Hepatocyte (in vitro differentiated cells): ENCODE data around the gene AQP12B. TPM values are rescaled to one million over a fixed set of nuclear protein-coding genes. Genes with fewer than 3 reads are reported as not detected.

ENCODE experiments used
- DNase-seq: peaks from one replicate; pipeline ENCODE4 v3.0.0-alpha.2; 2016; ENCODE audit warnings: low spot score
- H2AFZ ChIP-seq: fragments of 200-600 bp; sonication (generic); 2 replicates; pipeline ENCODE4 v1.6.0; 2016; ENCODE audit warnings: antibody characterized with exemption, mild to moderate bottlenecking
- H3K27ac ChIP-seq: fragments of 200-600 bp; sonication (generic); 2 replicates; pipeline ENCODE4 v1.5.1; 2016; ENCODE audit warnings: mild to moderate bottlenecking
- H3K27me3 ChIP-seq: fragments of 200-600 bp; sonication (generic); 2 replicates; pipeline ENCODE4 v1.6.1; 2016
- H3K36me3 ChIP-seq: fragments of 200-600 bp; sonication (generic); replicated peaks from 2 replicates; pipeline ENCODE4 v1.5.1; 2016; ENCODE audit warnings: low read depth; ENCODE audit not compliant: insufficient read depth
- H3K4me1 ChIP-seq: fragments of 200-600 bp; sonication (generic); 2 replicates; pipeline ENCODE4 v1.5.1; 2016; ENCODE audit warnings: mild to moderate bottlenecking, moderate library complexity; ENCODE audit not compliant: insufficient read depth
- H3K4me2 ChIP-seq: fragments of 200-600 bp; sonication (generic); 2 replicates; pipeline ENCODE4 v1.6.0; 2016
- H3K4me3 ChIP-seq: fragments of 200-600 bp; sonication (generic); 2 replicates; pipeline ENCODE4 v1.5.1; 2016; ENCODE audit warnings: mild to moderate bottlenecking
- H3K79me2 ChIP-seq: fragments of 200-600 bp; sonication (generic); 2 replicates; pipeline ENCODE4 v1.6.0; 2017; ENCODE audit warnings: mild to moderate bottlenecking
- H3K9me2 ChIP-seq: fragments of 200-600 bp; sonication (generic); replicated peaks from 2 replicates; pipeline ENCODE4 v1.6.0; 2017; ENCODE audit warnings: mild to moderate bottlenecking; ENCODE audit not compliant: insufficient read depth
- H3K9me3 ChIP-seq: fragments of 200-600 bp; sonication (generic); 2 replicates; pipeline ENCODE4 v1.5.1; 2016; ENCODE audit warnings: low read depth, mild to moderate bottlenecking
- H4K20me1 ChIP-seq: fragments of 200-600 bp; sonication (generic); 2 replicates; pipeline ENCODE4 v1.6.0; 2016; ENCODE audit warnings: mild to moderate bottlenecking; ENCODE audit not compliant: insufficient read depth, poor library complexity, severe bottlenecking
- EZH2 ChIP-seq: fragments of 200-600 bp; sonication (generic); IDR thresholded peaks from 2 replicates; pipeline ENCODE4 v1.6.1; 2016; ENCODE audit warnings: antibody characterized with exemption, mild to moderate bottlenecking, borderline replicate concordance
- EZH2phosphoT487 ChIP-seq: fragments of 200-600 bp; sonication (generic); IDR thresholded peaks from one replicate; pipeline ENCODE4 v1.6.1; 2018; ENCODE audit warnings: antibody characterized with exemption, mild to moderate bottlenecking, low read depth, moderate library complexity; ENCODE audit not compliant: unreplicated experiment, severe bottlenecking
- WGBS: methylation state at CpG from one replicate; pipeline ENCODE4 v1.1.6; 2016; ENCODE audit warnings: low lambda C conversion rate; ENCODE audit errors: missing lambda C conversion rate; 5-methylcytosine and 5-hydroxymethylcytosine counted together
- polyA plus RNA-seq: library from polyadenylated mRNA; unstranded; fragments of >200 nt; fragmentation: Nextera tagmentation; extraction: Ambion mirVana; gene quantifications from 2 replicates; pipeline ENCODE4 v1.2.1, GENCODE V29; 2016
- total RNA-seq: library from RNA; depleted of rRNA; stranded (reverse); fragments of >200 nt; gene quantifications from 2 replicates; pipeline ENCODE4 v1.2.3, GENCODE V29; 2014
- TF ChIP-seq, protein P1 (sequence below): fragments of 200-600 bp; sonication (generic); IDR thresholded peaks from 2 replicates; pipeline ENCODE4 v1.5.1; 2016; ENCODE audit warnings: antibody characterized with exemption, mild to moderate bottlenecking; ENCODE audit not compliant: poor library complexity

AQP12B gene
- total and polyA plus RNA-seq, 2 experiments from 2014 or later = 0.53 TPM; not detected in 1

DNA sequence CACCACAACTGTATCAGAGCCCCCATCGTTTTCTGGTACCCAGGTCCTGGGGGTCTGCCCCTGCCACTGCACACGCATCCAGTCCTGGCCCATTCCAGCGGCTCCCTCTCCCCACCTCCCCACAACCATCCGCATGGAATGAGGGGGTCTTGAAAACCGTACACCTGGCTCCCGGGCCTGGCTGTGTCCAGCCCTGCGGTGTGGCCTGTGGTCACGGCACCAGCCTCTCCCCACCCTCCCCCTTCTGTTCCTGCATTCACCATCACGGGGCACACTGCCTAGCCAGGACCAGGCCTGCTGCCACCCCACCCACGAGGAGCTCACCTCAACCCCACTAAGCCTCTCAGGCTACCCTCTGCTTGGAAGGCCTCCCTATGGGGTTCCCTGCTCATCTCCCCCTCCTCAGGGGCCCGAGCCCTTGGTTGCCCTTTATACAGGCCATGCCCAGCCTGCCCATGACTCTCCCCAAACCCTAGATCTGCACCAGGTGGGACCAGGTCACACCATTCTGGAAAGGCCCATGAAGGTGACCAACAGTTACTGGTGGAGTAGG lies 46.0 kb downstream of the AQP12B start:
- Histone ChIP-seq H3K4me2 (no peak overlapping the region), H3K27ac (no peak overlapping the region), H3K27me3 (no peaks in the 10 kb centered on the region), H3K79me2 (no peaks in the 10 kb centered on the region), H3K36me3 (no peaks in the 10 kb centered on the region), H3K9me3 (no peaks in the 10 kb centered on the region), H3K4me3 (no peak overlapping the region), H4K20me1 (no peaks in the 10 kb centered on the region), H3K9me2 (no peaks in the 10 kb centered on the region), H3K4me1 (no peaks in the 10 kb centered on the region), H2AFZ (no peak overlapping the region)
- no peak for TF ChIP-seq EZH2phosphoT487
- TF ChIP-seq, protein P1, sequence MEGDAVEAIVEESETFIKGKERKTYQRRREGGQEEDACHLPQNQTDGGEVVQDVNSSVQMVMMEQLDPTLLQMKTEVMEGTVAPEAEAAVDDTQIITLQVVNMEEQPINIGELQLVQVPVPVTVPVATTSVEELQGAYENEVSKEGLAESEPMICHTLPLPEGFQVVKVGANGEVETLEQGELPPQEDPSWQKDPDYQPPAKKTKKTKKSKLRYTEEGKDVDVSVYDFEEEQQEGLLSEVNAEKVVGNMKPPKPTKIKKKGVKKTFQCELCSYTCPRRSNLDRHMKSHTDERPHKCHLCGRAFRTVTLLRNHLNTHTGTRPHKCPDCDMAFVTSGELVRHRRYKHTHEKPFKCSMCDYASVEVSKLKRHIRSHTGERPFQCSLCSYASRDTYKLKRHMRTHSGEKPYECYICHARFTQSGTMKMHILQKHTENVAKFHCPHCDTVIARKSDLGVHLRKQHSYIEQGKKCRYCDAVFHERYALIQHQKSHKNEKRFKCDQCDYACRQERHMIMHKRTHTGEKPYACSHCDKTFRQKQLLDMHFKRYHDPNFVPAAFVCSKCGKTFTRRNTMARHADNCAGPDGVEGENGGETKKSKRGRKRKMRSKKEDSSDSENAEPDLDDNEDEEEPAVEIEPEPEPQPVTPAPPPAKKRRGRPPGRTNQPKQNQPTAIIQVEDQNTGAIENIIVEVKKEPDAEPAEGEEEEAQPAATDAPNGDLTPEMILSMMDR = no peak
- no peak for TF ChIP-seq EZH2
- DNase-seq = no peak
- 89% methylated on average over 10 of the region's 11 CpGs for WGBS

DNA sequence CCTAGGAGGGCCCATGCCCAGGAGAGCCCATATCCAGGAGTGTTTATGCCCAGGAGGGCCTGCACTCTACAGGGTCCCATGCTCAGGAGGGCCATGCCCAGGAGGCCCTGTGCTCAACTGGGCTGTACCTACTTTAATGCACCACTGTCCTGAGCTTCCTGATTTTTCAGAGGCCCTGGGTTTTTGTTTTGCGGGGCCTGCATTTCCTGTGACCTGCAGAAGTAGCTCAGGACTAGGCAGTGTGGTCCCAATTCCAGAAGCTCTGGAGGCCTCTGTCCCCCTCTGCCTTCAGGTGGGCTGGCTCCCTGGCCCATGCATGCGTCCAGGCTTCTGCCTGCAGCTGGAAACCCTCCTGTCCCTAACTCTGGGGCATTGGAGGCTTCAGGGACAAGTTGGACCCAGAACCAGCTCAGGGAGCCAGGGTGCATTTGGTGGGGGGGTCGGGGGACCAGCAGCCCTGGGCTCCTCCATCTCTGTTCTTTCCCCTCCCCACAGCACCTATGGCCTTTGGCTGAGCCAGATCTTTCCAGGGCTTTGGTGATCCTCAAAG lies 46.6 kb downstream of the AQP12B start:
- Histone ChIP-seq H2AFZ (no peak overlapping the region), H4K20me1 (no peaks in the 10 kb centered on the region), H3K79me2 (no peaks in the 10 kb centered on the region), H3K27ac (no peak overlapping the region), H3K9me3 (no peaks in the 10 kb centered on the region), H3K4me2 (no peak overlapping the region), H3K36me3 (no peaks in the 10 kb centered on the region), H3K4me3 (no peak overlapping the region), H3K27me3 (no peaks in the 10 kb centered on the region), H3K4me1 (no peaks in the 10 kb centered on the region), H3K9me2 (no peaks in the 10 kb centered on the region)
- no peak for DNase-seq
- no peak for TF ChIP-seq EZH2phosphoT487
- TF ChIP-seq EZH2 = no peak
- TF ChIP-seq, protein P1 = no peak
- WGBS = 72% methylated on average over 3 of the region's 3 CpGs

DNA sequence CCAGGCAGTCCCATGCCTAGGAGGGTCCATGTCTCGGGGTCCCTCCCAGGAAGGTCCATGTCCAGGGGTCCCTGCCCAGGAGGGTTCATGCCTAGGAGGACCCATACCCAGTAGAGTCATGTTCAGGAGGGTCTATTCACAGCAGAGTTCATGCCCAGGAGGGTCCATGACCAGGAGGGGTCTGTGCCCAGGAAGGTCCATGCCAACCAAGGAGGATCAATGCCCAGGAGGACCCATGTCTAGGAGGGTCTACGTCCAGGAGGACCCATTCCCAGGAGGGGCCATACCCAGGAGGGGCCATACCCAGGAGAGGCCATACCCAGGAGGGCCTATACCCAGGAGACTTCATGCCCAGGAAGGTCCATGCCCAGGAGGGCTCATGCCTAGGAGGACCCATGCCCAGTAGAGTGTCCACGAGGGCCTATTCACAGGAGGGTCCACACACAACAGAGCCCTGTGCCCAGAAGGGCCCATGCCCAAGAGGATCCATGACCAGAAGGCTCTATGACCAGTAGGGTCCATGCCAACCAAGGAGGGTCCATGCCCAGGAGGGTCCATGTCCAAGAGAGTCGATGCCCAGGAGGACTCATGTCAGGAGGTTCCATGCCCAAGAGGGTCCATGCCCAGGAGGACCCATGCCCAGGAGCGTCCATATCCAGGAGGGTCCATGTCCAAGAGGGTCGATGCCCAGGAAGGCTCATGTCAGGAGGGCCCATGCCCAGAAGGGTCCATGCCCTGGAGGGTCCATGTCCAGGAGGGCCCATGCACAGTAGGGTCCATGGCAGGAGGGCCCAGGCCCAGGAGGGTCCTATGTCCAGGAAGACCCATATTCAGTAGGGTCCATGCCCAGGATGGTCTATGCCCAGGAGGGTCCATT lies 47.3 kb downstream of the AQP12B start:
- Histone ChIP-seq H3K79me2 (no peaks in the 10 kb centered on the region), H4K20me1 (no peaks in the 10 kb centered on the region), H3K36me3 (no peaks in the 10 kb centered on the region), H3K4me2 (no peak overlapping the region), H3K27ac (no peak overlapping the region), H3K9me3 (no peaks in the 10 kb centered on the region), H3K4me3 (no peak overlapping the region), H2AFZ (no peak overlapping the region), H3K4me1 (no peaks in the 10 kb centered on the region), H3K9me2 (no peaks in the 10 kb centered on the region), H3K27me3 (no peaks in the 10 kb centered on the region)
- DNase-seq = no peak
- no peak for TF ChIP-seq EZH2
- TF ChIP-seq, protein P1 = no peak
- TF ChIP-seq EZH2phosphoT487 = no peak
- 86% methylated on average over 6 of the region's 6 CpGs for WGBS
